GM18520 (cell line): ENCODE data around the gene PRKAG2.
"Not testable (repeated sequence)": the region's sequence is repeated elsewhere in the genome, so short reads cannot be mapped to it uniquely, and the experiment has no call there.

Source experiments
- ATAC-seq: cut with Tn5 transposase; IDR thresholded peaks from one replicate; pipeline ENCODE4 v1.9.1; 2021; ENCODE audit not compliant: unreplicated experiment

The PRKAG2 gene

DNA sequence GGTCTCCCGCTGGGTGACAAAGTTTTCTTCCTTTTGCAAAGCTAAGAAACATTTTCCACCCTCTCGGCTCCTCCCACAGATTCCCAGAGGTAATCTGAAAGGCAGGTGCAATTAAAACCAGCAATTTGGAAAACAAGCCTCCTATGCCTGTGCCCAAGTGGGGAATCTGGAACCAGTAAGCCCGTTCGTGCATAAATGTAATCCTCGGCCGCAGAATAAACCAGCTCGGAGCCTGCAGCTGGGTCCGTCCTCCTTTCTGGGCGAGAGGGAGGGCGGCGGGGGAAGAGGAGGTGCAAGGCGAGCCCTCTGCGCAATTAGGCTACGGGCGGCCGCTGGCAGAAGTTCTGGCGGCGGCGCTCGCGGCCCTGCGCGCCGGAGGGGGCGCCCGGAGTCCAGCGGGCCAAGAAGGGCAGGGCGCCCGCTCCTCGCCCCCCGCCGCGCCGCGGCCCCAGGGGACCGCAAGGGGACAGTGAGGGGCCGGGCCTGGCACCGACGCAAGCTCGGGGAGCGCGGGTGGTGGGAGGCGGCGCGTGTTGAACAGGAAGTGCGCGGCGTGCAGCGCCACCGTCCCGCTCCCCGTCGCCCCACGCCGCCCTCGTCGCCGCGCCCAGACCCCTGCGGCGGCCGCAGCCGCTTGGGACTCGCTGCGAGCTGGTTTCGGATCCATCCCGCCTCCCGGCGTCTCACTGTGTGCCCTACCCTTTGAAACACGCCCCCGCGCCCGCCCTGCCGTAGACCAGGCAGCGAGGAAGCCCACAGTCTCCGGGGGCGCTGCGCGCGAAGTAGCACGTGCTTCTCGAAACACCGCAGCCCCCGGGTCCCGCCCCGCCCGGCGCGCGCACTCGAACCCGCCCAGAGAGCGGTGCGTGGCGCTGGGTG is at the start of gene PRKAG2:
PRKAG2 (minus strand) TSS at position 217 of the 879 bp plus-strand sequence. CDS start 495 bp downstream, outside the sequence.
- peak; percentile 46 for ATAC-seq

DNA sequence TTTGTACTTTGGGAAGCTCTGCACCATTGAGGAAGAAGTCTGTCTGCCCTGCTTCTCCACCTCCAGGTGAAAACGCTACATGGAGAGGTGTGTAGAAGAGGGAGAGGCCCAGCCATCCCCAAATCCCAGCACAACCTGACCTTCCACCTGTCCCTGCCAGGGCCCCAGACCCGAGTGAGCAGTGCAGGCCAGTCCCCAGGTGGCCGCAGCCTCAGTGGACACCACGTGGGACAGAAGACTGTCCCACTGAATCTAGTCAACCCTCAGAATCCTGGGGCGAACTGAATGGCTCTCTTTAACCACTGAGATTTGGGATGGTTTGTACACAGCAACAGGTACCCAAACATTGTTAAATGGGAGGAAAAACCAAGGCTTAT is 49.4 kb upstream of the PRKAG2 start:
- no peak for ATAC-seq

DNA sequence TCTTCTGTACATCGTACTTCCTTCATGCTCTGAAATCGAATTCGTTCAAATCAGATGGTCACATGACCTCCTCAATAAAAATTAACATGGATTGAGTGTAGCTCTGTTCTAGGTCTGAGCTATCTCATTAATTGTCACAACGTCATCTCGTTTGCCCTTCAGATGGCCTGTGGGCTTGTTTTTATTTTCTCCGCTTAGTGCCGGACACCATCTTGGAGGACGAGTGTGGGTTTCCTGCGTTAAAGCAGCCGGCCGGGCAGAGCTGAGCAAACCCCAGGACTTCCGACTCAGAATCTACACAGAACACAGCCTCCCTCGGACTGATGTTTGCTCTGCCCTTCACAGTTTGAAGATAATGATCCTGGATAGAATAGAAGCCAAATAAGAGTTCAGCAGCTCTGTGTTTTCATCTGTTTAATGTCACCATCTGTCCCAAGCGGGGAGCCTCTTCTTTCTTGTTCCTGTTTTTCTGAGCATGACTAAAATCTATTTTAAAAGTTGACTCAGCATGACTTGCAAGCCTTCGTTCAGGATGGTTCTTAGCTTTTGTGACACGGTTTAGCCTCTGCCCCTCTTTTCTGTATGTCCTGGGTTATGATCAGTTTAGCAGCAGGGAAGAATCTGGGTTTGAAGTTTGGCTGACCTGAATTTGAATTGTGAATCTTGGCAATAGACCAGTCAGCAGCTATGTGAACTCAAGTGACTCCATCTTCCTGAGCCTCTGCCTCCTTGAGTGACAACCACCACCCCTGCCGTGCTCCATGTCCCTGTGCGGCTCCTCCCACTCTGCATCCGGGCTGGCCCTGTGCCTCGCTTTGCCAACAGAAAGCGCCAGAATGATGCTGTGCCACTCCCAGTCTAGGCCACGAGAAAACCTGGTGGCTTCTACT is 48.8 kb upstream of the PRKAG2 start:
- ATAC-seq = peak; percentile 70

DNA sequence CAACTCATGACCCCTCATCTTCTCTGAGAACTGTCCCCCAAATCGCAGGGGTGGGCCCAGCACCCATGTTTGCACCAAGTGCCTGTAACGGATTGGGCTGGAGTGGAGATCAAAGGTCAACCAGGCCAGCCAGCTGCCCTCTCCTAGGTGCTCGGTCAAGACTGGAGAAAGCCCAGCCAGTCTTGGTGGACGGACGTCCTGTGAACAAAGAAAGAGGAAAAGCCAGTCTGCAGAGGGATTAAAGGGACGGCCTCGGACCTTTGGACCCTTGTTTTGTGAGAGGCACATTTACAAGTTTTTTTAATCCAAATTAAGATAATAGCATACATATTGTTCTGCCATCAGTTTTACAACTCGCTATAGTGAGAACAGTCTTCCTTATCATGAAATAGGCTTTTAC is 47.6 kb upstream of the PRKAG2 start:
- ATAC-seq = no peak

DNA sequence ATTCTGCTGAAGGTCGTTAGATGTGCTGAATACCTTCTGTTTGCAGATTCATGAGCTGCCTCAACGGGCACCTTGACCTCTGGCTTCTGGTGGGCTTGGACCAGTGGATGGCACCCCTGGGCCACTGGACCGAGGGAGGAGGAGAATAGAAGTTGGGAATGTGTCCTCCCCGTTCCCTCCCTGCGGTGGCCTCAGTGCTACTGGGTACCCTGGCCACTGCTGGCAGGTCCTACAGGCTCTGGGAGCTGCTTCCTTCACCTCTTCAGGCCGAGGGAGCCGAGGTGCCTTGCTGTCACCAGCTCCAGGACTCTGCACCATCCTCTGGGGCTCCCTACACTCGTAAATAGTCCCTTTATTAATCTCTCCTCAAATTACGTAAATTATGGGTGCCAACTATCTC is 47.1 kb upstream of the PRKAG2 start:
- no peak for ATAC-seq

DNA sequence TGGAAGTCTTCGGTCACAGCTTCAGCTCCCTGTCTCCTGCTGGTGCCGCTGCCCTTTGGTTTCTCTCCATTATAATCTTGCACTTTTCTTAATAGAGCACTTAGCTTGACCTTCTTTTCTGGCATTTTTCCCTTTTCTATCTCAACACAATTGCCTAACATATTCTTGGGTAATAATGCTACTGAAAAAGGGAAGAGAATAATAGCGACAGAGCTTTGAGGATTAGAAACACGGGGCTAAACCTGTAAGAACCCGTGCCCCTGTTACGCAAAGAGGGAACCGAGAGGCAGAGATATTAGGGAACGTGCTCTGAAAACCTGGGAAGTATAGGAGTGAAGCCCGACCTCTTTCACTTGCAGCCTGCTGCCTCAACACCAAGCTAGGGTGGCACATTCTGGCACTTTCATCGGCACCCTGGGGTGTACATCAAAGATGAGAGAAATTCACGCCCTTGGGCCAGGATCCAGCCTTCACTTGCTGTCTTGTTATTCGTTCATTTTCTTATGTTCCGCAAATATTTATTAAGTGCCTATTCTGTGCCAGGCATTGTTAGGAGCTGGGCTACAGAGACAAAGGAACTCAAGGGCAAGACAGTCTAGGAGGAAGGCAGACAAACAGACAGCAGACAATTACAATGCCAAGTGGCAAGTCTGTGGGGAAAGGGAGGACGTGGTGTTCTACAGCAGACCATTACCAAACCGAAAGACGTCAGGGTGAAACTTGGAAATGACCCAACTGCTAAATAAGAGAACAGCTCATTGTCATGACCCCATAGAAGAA is 46.4 kb upstream of the PRKAG2 start:
- no peak for ATAC-seq

DNA sequence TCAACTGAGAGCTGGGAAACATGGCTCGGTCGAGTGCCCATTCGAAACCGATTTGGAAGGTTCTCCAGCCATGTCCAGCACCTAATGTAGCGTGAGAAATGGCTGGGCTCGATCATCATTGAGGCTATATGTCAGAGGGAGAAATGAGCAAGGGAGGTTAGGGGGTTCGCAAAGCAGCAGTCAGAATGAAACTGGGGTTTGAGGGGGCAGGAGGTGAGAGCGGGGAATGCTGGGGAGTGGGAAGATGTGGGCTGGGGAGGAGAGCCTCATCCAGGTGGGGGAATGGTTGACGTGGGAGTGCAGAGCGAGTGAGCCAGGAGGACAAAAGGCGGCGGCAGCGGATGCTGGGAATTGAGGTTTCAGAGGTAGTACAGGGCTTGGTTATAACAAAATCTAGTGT is 44.5 kb upstream of the PRKAG2 start:
- no peak for ATAC-seq

DNA sequence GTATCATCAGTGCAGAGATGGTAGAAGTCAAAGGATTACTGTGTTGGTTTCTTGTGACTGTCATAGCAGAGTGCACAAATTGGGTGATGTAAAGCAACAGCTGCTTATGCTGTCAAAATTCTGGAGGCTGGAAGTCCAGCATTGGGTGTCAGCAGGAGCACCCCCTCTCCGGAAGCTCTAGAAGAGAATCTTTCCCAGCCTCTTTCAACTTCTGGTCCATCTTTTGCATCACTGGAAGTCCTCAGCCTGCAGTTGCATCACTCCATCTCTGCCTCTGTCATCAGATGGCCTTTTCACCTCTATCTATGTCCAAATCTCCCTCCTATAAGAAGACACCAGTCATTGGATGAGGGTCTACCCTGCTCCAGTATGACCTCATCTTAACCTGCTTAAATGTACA is 43.6 kb upstream of the PRKAG2 start:
- no peak for ATAC-seq

DNA sequence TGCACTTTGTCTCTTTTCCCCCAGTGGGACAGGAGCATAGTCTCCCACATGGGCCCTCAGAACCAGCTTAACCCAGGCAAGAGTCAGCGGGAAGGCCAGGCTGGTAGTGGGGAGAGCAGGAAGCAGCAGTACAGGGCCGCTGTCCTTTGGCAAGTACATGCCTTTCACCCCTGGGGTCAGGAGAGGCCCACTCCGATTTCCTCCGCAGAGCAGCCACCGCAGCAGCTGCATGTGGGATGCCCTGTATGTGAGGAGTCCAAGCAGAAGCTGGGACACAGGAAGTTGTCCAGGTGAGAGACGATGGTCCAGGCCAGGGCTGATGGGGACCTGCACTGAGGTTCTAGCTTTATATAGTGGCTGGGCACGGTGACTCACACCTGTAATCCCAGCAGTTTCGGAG is 42.7 kb upstream of the PRKAG2 start:
- no peak for ATAC-seq

DNA sequence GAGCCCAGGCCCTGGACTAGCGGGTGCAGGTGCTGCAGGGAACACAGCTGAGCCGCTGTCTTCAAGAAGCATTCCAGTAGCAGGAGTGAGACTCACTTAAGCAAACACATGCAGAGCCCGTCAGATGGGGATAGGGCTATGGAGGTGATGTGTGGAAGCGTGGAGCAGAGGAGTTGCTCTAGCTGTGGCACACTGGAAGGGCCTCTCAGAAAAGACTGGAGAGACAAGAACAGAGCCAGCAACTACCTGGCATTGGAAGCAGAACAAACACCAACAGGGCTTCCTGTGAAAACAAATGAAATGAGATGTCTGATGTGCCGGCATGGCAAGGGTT is 41.6 kb upstream of the PRKAG2 start:
- no peak for ATAC-seq

DNA sequence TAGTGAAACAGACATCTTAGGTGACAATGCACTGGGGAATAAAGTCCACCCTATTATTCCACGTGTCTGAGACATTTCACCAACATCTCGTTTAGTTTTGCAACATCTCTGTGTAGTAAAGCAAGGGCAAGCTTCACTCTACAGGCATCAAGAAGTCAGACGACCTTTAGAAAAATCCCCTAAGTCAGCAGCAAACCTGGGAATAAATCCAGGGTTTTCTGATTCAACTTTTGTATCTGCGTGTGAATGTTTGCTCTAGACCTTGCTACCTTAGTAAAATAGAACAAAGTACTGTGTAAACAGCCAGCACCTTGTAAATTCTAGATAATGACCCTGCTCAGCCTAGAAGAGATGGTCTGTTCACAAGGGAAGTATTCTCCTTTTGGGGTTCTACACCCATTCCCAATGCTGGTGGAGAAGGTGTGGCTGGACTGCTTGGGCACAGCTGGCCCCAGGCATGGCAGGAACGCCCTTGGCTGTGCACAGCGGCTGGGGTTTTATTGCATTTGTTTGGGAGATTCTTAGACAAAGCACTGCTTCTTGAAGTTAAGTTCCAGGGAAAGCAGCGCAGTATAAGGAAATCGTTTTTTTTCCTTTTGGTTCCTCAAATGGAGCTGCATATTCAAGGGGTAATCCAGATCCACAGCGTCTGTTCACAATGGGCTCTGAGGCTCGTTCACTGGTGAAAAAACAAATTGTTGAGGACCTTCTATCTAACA is 41.0 kb upstream of the PRKAG2 start:
- ATAC-seq = no peak

DNA sequence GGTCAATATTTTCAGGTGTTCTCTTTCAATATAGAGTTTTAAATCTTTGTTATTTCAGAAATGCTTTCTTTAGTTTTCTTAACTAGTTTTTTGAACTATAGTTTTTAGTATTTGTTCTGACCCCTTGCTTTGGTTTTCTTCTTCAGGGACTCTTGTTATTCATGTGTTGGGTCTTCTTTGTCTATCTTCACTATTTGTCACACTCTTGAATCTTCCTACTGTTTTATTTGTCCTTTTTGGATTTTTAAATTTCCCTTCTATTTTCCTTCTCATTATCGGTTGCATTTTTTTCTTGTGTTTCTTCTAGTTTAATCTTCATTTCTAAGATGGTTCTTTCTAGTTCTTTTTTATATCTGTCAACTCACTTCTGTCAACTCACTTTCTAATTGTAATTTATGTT is 37.1 kb upstream of the PRKAG2 start:
- no peak for ATAC-seq

DNA sequence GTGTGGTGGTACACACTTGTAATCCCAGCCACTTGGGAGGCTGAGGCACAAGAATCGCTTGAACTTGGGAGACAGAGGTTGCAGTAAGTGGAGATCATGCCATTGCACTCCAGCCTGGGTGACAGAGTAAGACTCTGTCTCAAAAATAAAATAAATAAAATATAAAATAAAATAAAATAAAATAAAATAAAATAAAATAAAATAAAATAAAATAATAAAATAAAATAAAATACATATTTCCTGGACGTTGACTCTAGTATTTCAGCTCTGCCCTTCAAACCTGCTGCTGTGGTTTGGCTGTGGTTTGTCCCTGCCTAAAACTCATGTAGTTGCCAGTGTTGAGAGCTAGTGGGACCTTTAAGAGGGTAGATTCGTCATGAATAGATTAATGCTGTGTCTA is 33.7 kb upstream of the PRKAG2 start:
- not testable (repeated sequence) for ATAC-seq

DNA sequence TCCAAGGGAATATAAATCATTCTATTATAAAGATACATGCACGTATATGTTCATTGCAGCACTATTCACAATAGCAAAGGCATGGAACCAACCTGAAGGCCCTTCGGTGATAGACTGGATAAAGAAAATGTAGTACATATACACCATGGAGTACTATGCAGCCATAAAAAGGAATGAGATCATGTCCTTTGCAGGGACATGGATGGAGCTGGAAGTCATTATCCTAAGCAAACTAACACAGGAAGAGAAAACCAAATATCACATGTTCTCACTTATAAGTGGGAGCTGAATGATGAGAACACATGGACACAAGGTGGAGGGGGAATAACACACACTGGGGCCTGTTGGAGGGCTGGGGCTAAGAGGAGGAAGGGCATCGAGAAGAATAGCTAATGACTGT is 30.2 kb upstream of the PRKAG2 start:
- not testable (repeated sequence) for ATAC-seq

DNA sequence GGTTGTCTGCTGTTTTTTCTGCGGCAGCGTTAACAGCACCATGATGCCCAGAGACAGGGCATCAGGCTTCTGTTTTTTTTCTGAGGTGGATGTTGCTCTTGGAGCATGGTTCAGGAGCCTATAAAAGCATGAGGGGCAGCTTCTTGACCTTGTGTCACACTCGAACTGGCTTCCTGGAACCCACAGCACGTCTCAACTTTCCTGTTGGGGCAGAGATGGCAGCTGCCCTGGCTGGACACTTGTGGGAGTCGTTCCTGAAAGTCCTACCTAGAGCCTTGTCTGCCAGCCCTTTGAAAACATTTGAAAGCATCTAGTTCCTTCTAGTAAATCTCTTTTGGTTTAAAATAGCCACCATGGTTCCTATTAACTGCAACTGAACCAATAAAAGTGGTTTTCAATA is 28.9 kb upstream of the PRKAG2 start:
- ATAC-seq = no peak

DNA sequence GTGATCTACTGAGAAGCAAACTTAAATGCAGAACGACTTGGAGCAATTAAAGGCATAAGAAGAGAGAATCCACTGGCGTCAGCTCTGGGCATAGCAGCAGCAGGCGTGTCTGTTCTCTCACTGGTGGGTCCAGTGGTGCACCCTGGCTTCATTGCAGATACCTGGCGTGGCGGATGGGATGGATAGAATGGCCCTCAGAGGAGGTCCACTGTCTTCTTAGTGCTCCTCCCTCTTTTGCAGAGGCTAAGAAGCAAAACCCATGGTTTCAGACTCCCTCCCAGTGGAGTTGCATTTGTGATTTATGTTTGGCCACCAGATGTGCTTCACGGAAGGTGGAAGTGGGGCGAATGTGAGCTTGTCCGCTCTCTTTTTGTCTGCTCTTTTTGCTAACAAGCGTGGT is 28.4 kb upstream of the PRKAG2 start:
- ATAC-seq = no peak

DNA sequence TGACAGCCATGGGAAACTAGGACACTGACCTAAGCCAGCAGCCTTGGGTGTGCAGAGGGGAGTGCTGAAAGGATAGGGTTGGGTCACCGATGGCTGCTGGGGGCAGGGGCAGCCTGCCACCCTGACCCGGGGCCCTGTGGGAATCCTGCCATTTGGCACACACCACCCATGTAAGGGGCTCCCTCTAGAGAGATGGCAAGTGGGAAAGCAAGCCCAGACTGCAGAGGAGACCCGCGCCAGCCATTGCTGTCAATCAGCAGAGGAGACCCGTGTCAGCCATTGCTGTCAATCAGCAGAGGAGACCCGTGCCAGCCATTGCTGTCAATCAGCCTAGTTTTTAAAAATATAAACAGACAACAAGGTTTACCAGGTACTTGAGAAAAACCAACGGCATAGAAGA is 27.4 kb upstream of the PRKAG2 start:
- no peak for ATAC-seq

DNA sequence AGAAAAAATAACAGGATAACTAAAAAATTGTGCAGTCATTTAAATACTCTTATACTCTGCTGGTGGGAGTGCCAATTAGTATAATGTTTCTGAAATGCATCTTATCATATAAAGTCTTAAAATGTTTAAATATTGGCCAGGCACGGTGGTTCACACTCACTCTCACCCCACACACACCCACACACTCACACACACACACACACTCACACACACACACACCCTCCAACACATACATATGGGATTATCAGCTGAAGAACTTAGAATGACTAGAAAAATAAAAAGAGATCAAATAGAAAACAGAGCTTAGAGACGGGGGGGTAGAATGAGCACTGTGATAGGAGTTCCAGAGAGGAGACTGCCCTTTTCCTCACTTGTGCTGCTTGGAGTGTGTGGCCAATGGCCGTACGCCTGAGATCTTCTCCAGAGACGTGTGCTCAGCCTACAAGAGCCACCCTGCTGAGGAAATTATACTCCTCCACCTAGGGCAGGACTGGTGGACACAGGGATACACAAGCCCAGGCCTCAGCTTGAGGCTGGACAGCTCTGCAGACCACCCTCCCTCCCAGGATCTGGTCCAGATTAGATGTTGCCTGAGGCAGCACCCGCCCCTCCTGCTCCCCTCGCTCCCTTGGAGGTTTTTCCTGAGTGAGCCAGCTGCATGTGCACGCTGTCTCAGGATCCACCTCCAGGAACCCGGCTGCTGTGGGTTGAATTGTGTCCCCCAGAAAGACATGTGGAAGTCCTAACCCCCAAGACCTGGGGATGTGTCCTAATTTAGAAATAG is 26.5 kb upstream of the PRKAG2 start:
- no peak for ATAC-seq

DNA sequence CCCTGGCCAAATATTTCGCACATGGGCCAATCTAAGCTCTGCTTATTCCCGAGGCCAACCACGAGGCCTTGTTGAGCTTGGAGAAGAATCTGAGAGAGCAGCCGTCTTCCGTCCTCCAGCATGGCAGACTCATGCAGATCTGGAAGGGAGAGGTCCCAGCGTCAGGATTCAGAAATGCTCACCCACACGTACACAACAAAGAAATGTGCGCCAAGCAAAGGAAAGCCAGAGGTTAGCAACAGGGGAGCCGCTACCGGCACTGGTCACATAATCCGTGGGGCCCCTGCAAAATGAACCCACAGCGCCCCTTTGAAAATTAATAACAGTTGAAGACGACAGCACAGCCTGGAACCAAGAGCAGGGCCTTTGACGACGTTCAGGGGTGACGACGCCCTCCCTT is 25.4 kb upstream of the PRKAG2 start:
- no peak for ATAC-seq

DNA sequence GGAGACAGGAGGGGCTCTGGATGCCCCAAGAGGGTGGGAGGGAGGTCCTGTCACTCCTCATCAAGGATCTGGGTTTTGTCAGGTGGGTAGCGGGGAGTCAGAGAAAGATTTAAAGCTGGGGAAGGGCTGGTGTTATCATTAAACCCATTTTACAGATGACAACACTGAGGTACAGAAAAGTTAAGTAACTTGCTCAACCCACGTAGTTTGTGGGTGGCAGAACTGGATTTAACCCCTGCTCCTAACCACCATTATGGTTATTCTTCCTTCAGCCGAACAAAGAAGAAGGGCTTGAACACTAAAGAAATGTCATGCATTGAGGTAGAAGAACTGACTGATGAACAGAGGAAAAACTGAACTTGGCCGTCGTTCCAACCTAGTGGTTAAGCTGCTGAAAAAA is 24.9 kb upstream of the PRKAG2 start:
- no peak for ATAC-seq
